Adrenal gland (tissue), 12 donors: ENCODE results near the gene TLCD1. TPM values are rescaled to one million over a fixed set of nuclear protein-coding genes. Genes with fewer than 3 reads are reported as not detected.

ENCODE experiments used
- DNase-seq, 7 donors: peaks; one replicate each; pipeline ENCODE4 v3.0.0-alpha.2; 2019 to 2020
- H3K27ac ChIP-seq, 5 donors: fragments of 200-600 bp; sonication (generic) in 4 of 5; 1 replicate in 3 of 5; 2 replicates in 2 of 5; pipeline versions ENCODE4 v1.5.1 to v1.8.0; 2016 to 2020; ENCODE audit warnings: mild to moderate bottlenecking in 1 of 5
- H3K27me3 ChIP-seq: fragments of 200-600 bp; 2 replicates; pipeline ENCODE4 v1.8.0; 2021
- H3K36me3 ChIP-seq, 2 donors: fragments of 200-600 bp; replicated peaks in 1 of 2; 1 replicate in 1 of 2; 2 replicates in 1 of 2; pipeline versions ENCODE4 v1.5.1 to v1.8.0; 2018 to 2022
- H3K4me1 ChIP-seq, 2 donors: fragments of 200-600 bp; replicated peaks in 1 of 2; 1 replicate in 1 of 2; 2 replicates in 1 of 2; pipeline versions ENCODE4 v1.5.1 to v1.8.0; 2018 to 2021
- H3K4me3 ChIP-seq, 4 donors: fragments of 200-600 bp; sonication (generic) in 3 of 4; one replicate each; pipeline ENCODE4 v1.5.1; 2016 to 2018
- H3K9me3 ChIP-seq, 3 donors: fragments of 200-600 bp; sonication (generic) in 1 of 3; replicated peaks in 1 of 3; 1 replicate in 2 of 3; 2 replicates in 1 of 3; pipeline versions ENCODE4 v1.5.1 to v1.8.0; 2016 to 2021
- POLR2A ChIP-seq, 2 donors: fragments of 450-650 bp; IDR thresholded peaks; one replicate each; pipeline ENCODE4 v1.6.1; 2017; ENCODE audit warnings: antibody characterized with exemption in 2 of 2, mild to moderate bottlenecking in 2 of 2, moderate library complexity in 1 of 2
- WGBS, 4 donors: extraction: QIAGEN DNeasy Blood & Tissue Kit in 2 of 4; methylation state at CpG; one replicate each; pipeline versions ENCODE4 v1.1.5 to v1.1.7; 2013 to 2017; 5-methylcytosine and 5-hydroxymethylcytosine counted together
- intact Hi-C, 2 donors: fragments of 100-400 bp; cut with DNase I; formaldehyde crosslinking; loops; one replicate each; pipeline versions ENCODE4 v1.14.1 to v1.15.0; 2022 to 2023
- polyA plus RNA-seq, 3 donors: library from polyadenylated mRNA; stranded (reverse); fragments of 200-250 nt in 2 of 3; fragments of 350-450 nt in 1 of 3; fragmentation: Illumina TruSeq in 1 of 3; extraction: RNeasy Lipid Tissue Mini Kit (QIAGEN cat#74804) in 1 of 3; gene quantifications; one replicate each; pipeline ENCODE4 v1.2.3, GENCODE V29; 2013 to 2014
- total RNA-seq, 9 donors: library from RNA; depleted of rRNA in 4 of 9; stranded (reverse); fragments of >200 nt in 4 of 9; fragments of 120-200 nt in 1 of 9; fragmentation: NEBNext Ultra II Directional in 1 of 9; extraction: Animal tissue kit (Norgen Biotek cat#: 25700) in 1 of 9; gene quantifications; one replicate each; pipeline versions ENCODE4 v1.1.0 to v1.2.4, GENCODE V29; 2013 to 2023
- TF ChIP-seq, protein P1 (sequence below), 6 experiments: fragments of 450-650 bp in 4 of 6; fragments of 200-600 bp in 2 of 6; sonication (generic) in 1 of 6; IDR thresholded peaks; 1 replicate in 5 of 6; 2 replicates in 1 of 6; pipeline versions ENCODE4 v1.5.1 to v1.8.0; 2016 to 2021; ENCODE audit warnings: antibody characterized with exemption in 6 of 6, mild to moderate bottlenecking in 2 of 6, moderate library complexity in 1 of 6
- donor health status: healthy with polysubstance abuse.
- donor health status: Bipolar disorder and iron deficiency.
- donor health status: DM: yes; HTN: yes; CAD: no.
- donor health status: DM: no; HTN: no; CAD: no.
- donor health status: DM: no; HTN: no; CAD: no.
- donor health status: DM: yes; HTN: yes; CAD: no.

Gene TLCD1
- total and polyA plus RNA-seq, 12 donors: 0.52 to 18.8 (median 5.9) TPM

DNA sequence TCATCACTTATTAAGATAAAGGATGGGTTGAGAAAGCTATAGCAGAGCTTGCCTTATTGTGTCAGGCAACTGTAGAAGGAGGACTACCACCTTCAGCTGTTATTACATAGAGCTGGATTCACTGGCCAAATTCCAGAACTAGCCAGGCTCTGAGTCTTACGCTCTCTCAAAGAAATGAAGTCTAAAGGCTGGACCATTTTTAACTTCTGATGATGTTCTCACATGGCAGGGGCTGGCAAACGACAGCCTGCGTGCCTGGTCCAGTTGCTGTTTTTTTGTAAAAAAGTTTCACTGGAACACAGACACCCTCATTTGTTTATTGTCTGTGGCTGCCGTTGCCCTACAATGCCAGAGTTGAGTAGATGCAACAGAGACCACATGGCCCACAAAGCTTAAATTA, 39.0 kb upstream of the TLCD1 start:
- peaks cover 0 to 5% of the 10 kb centered on the region in 2 donors for H3K4me1 ChIP-seq
- H3K4me3 ChIP-seq: no peak overlapping the region
- no peaks in the 10 kb centered on the region for H3K27me3 ChIP-seq
- WGBS, 4 donors: 86 to 90% (median 89%) methylated on average over 4 of the region's 4 CpGs
- intact Hi-C loops: no loop called here
- no peaks in the 10 kb centered on the region for H3K36me3 ChIP-seq
- no peaks in the 10 kb centered on the region for H3K9me3 ChIP-seq
- no peak overlapping the region for H3K27ac ChIP-seq
- peak in 1 of 7 donors; percentile 13 for DNase-seq
- TF ChIP-seq POLR2A (IDR thresholded peaks at IDR 0.05): no peak
- TF ChIP-seq, protein P1, sequence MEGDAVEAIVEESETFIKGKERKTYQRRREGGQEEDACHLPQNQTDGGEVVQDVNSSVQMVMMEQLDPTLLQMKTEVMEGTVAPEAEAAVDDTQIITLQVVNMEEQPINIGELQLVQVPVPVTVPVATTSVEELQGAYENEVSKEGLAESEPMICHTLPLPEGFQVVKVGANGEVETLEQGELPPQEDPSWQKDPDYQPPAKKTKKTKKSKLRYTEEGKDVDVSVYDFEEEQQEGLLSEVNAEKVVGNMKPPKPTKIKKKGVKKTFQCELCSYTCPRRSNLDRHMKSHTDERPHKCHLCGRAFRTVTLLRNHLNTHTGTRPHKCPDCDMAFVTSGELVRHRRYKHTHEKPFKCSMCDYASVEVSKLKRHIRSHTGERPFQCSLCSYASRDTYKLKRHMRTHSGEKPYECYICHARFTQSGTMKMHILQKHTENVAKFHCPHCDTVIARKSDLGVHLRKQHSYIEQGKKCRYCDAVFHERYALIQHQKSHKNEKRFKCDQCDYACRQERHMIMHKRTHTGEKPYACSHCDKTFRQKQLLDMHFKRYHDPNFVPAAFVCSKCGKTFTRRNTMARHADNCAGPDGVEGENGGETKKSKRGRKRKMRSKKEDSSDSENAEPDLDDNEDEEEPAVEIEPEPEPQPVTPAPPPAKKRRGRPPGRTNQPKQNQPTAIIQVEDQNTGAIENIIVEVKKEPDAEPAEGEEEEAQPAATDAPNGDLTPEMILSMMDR (IDR thresholded peaks at IDR 0.05): no peak

DNA sequence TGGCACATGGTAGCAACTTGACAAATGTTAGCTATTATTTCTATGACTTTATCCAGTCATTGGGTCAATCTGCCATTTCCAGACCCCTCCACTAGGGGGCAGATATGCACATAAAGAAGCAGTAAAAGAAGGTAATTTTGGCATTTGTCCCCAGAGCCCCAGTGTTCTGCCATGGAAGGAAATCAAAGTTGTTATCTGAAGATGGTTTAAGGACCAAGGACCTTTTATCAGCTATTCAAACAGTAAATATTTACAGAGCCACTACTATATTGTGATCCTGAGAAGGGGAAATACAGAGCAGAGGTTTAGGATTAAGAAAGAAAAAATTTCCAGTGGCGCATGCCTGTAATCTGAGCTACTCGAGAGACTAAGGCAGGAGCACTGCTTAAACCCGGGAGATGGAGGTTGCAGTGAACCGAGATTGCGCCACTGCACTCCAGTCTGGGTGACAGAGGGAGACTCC, 37.8 kb upstream of the TLCD1 start:
- intact Hi-C loops: loop anchor here in 1 of 2 donors (5.0 kb wide), 1 partner anchor 133 kb away; the partner anchor contains the start of gene FLOT2
- TF ChIP-seq POLR2A (IDR thresholded peaks at IDR 0.05): no peak
- TF ChIP-seq, protein P1 (IDR thresholded peaks at IDR 0.05): peak; percentile 81 to 97 (median 87)
- Histone ChIP-seq H3K4me1 (peaks cover 0 to 5% of the 10 kb centered on the region in 2 donors), H3K27me3 (no peaks in the 10 kb centered on the region), H3K27ac (peak overlapping the region in 1 of 5 donors; percentile 24), H3K9me3 (no peaks in the 10 kb centered on the region), H3K36me3 (peaks cover 0 to 8% of the 10 kb centered on the region in 2 donors), H3K4me3 (no peak overlapping the region)
- peak; percentile 83 to 96 (median 89) for DNase-seq
- 37 to 52% (median 45%) methylated on average over 5 of the region's 5 CpGs for WGBS, 4 donors

DNA sequence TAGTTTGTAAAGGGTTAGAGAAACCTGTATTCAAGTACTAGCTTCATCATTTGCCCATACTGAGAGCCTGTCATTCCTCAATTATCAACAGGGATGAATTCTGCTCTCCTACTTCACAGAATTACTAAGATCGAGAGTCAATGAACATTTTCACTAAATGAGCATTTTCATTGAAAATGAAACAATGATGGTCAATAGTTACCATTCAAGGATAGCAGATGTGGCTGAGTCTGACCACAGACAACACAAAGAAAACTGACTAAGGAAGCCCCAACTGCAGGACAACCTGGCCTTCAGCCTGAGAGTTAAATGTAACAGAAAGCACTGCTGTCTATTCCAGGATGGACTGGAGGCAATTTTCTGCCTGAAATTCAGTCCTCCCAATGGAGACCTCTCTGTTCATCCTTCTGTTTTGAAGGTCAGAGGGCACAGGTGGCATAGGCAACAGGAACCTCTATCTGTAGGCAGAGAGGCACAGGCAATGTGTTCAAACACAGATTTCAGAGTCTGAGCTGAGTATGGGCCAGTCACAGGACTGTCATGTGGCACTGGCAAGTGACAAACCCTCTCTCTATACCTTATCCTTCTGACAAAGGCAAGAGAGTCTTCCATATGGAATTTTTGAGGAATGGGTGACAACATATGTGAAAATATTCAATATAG, 37.2 kb upstream of the TLCD1 start:
- 71 to 95% (median 83%) methylated on average over 1 of the region's 1 CpG for WGBS, 4 donors
- H3K4me1 ChIP-seq: peaks cover 0 to 5% of the 10 kb centered on the region in 2 donors
- H3K9me3 ChIP-seq: no peaks in the 10 kb centered on the region
- H3K27me3 ChIP-seq: no peaks in the 10 kb centered on the region
- peak overlapping the region in 1 of 5 donors; percentile 24 for H3K27ac ChIP-seq
- DNase-seq: no peak
- peaks cover 0 to 14% of the 10 kb centered on the region in 2 donors for H3K36me3 ChIP-seq
- TF ChIP-seq, protein P1 (IDR thresholded peaks at IDR 0.05): no peak
- TF ChIP-seq POLR2A (IDR thresholded peaks at IDR 0.05): no peak
- H3K4me3 ChIP-seq: no peak overlapping the region
- intact Hi-C loops: loop anchor here in 1 of 2 donors (5.0 kb wide), 1 partner anchor 134 kb away; the partner anchor contains the start of gene FLOT2

DNA sequence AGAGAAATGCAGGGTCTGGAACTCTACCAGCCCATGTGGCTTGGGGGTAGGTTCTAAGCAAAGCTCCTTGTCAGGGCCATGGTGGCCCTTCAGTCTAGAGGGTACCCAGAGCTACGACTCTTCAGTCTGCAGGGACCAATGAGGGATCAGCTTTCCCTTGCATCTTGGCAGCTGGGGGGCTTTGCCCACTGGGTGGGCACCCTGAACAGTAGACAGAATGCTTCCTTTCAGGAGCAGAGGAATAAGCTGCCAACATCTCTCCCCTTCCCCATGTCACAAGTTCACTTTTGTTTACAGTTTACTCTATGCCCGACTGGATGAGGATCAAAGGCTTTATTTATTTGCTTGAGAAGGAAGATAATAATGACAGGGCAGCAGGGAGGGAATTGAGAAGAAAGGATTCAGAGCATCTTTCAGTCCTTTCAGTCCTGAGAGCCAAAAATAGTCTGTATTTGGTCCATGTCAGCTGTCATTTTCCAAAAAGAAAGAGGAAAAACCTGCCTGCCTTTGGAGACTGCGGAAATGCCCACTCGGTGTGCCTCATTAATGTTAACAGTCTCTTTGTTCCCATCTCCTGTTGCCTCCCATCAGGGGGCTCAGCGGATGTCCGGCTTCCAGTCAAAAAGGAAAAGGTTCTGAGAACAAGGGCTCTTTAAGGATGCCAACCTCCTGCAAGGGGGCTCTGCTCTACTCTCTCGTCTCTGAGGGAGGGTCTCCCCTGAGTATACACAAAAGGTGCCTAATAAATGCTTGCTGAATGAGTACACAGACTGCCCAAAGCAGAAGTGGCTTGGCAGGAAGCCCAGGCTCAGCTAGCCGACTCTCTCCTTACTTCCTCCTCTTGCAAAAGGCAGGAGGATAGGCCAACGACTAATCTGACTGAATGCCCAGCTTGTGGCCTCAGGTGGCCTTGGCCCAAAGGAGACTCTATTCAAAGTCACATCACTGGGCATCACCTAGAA, 34.8 kb upstream of the TLCD1 start:
- intact Hi-C loops: loop anchor here in 1 of 2 donors (5.0 kb wide), 1 partner anchor 136 kb away; the partner anchor contains the start of gene FLOT2
- Histone ChIP-seq H3K27me3 (no peaks in the 10 kb centered on the region), H3K4me1 (peaks cover 0 to 5% of the 10 kb centered on the region in 2 donors), H3K9me3 (no peaks in the 10 kb centered on the region), H3K36me3 (peaks cover 0 to 24% of the 10 kb centered on the region in 2 donors), H3K27ac (no peak overlapping the region), H3K4me3 (no peak overlapping the region)
- peak; percentile 67 to 91 (median 79) for DNase-seq
- 37 to 47% (median 40%) methylated on average over 9 of the region's 9 CpGs for WGBS, 4 donors
- TF ChIP-seq, protein P1 (IDR thresholded peaks at IDR 0.05): no peak
- no peak for TF ChIP-seq POLR2A (IDR thresholded peaks at IDR 0.05)
